OCI-LY3 (cell line): Measurements from ENCODE around the gene KLHL5.
A peak's percentile ranks its signal among the peaks of the same experiment; 100 is the strongest.
"Not testable (repeated sequence)": the region's sequence is repeated elsewhere in the genome, so short reads cannot be mapped to it uniquely, and the experiment has no call there.

ENCODE experiments used
- H2AFZ ChIP-seq: fragments of 200-600, 300-600 bp; shearing (Covaris generic); 2 replicates; pipeline ENCODE4 v1.6.0; 2014; ENCODE audit warnings: antibody characterized with exemption, low read depth, low read length
- H3K27ac ChIP-seq: fragments of 200-600, 300-600 bp; sonication (generic); 2 replicates; pipeline ENCODE4 v1.5.1; 2014; ENCODE audit warnings: mild to moderate bottlenecking, low read length, moderate library complexity, mixed read lengths
- H3K27me3 ChIP-seq: fragments of 200-600, 300-600 bp; sonication (generic); 2 replicates; pipeline ENCODE4 v1.6.1; 2014; ENCODE audit warnings: low read depth, low read length, mixed read lengths
- H3K36me3 ChIP-seq: fragments of 200-600, 300-600 bp; sonication (generic); replicated peaks from 2 replicates; pipeline ENCODE3; 2014; ENCODE audit warnings: low read depth, low read length, mixed read lengths
- H3K4me1 ChIP-seq: fragments of 300-600, 200-600 bp; sonication (generic); 2 replicates; pipeline ENCODE4 v1.6.1; 2014; ENCODE audit warnings: low read length, mixed read lengths
- H3K4me2 ChIP-seq: fragments of 200-600, 300-600 bp; sonication (generic); 2 replicates; pipeline ENCODE4 v1.6.1; 2014; ENCODE audit warnings: low read length, mixed read lengths
- H3K4me3 ChIP-seq: fragments of 300-600, 200-600 bp; sonication (generic); 2 replicates; pipeline ENCODE4 v1.5.1; 2014; ENCODE audit warnings: antibody characterized with exemption, mild to moderate bottlenecking, low read length, moderate library complexity
- H3K79me2 ChIP-seq: fragments of 300-600, 200-600 bp; shearing (Covaris generic); 2 replicates; pipeline ENCODE4 v1.6.1; 2014; ENCODE audit warnings: mild to moderate bottlenecking, low read length, mixed read lengths
- H3K9ac ChIP-seq: fragments of 300-600, 200-600 bp; shearing (Covaris generic); 2 replicates; pipeline ENCODE4 v1.6.0; 2014; ENCODE audit warnings: mild to moderate bottlenecking, low read length, moderate library complexity
- H3K9me3 ChIP-seq: fragments of 200-600, 300-600 bp; shearing (Covaris generic); 2 replicates; pipeline ENCODE4 v1.6.1; 2014; ENCODE audit warnings: low read length, mixed read lengths; ENCODE audit not compliant: insufficient read depth
- H4K20me1 ChIP-seq: fragments of 200-600, 300-600 bp; sonication (generic); 2 replicates; pipeline ENCODE4 v1.6.1; 2016; ENCODE audit warnings: low read length, mixed read lengths; ENCODE audit not compliant: insufficient read depth
- EZH2phosphoT487 ChIP-seq: fragments of 200-600 bp; shearing (Covaris generic); IDR thresholded peaks from 2 replicates; pipeline ENCODE4 v1.6.1; 2018; ENCODE audit warnings: antibody characterized with exemption, mixed run types, low read depth
- TF ChIP-seq, protein P1 (sequence below): fragments of 200-600, 300-600 bp; sonication (generic); IDR thresholded peaks from 2 replicates; pipeline ENCODE4 v1.5.1; 2014; ENCODE audit warnings: antibody characterized with exemption, low read length, low read depth

Gene KLHL5

GRCh38 chr4:39026096-39026495 lies 35.9 kb upstream of the KLHL5 start:
- H3K27ac ChIP-seq = no peak overlapping the region
- no peak overlapping the region for H3K4me2 ChIP-seq
- H4K20me1 ChIP-seq = no peaks in the 10 kb centered on the region
- peaks cover 89% of the 10 kb centered on the region for H3K79me2 ChIP-seq
- H2AFZ ChIP-seq = no peak overlapping the region
- peaks cover 53% of the 10 kb centered on the region for H3K36me3 ChIP-seq
- no peak for TF ChIP-seq EZH2phosphoT487
- TF ChIP-seq, protein P1, sequence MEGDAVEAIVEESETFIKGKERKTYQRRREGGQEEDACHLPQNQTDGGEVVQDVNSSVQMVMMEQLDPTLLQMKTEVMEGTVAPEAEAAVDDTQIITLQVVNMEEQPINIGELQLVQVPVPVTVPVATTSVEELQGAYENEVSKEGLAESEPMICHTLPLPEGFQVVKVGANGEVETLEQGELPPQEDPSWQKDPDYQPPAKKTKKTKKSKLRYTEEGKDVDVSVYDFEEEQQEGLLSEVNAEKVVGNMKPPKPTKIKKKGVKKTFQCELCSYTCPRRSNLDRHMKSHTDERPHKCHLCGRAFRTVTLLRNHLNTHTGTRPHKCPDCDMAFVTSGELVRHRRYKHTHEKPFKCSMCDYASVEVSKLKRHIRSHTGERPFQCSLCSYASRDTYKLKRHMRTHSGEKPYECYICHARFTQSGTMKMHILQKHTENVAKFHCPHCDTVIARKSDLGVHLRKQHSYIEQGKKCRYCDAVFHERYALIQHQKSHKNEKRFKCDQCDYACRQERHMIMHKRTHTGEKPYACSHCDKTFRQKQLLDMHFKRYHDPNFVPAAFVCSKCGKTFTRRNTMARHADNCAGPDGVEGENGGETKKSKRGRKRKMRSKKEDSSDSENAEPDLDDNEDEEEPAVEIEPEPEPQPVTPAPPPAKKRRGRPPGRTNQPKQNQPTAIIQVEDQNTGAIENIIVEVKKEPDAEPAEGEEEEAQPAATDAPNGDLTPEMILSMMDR = no peak
- H3K4me1 ChIP-seq = peaks cover 24% of the 10 kb centered on the region
- no peak overlapping the region for H3K4me3 ChIP-seq
- no peaks in the 10 kb centered on the region for H3K27me3 ChIP-seq
- no peak overlapping the region for H3K9ac ChIP-seq
- no peaks in the 10 kb centered on the region; the same call in 1 of the 2 replicates for H3K9me3 ChIP-seq

DNA sequence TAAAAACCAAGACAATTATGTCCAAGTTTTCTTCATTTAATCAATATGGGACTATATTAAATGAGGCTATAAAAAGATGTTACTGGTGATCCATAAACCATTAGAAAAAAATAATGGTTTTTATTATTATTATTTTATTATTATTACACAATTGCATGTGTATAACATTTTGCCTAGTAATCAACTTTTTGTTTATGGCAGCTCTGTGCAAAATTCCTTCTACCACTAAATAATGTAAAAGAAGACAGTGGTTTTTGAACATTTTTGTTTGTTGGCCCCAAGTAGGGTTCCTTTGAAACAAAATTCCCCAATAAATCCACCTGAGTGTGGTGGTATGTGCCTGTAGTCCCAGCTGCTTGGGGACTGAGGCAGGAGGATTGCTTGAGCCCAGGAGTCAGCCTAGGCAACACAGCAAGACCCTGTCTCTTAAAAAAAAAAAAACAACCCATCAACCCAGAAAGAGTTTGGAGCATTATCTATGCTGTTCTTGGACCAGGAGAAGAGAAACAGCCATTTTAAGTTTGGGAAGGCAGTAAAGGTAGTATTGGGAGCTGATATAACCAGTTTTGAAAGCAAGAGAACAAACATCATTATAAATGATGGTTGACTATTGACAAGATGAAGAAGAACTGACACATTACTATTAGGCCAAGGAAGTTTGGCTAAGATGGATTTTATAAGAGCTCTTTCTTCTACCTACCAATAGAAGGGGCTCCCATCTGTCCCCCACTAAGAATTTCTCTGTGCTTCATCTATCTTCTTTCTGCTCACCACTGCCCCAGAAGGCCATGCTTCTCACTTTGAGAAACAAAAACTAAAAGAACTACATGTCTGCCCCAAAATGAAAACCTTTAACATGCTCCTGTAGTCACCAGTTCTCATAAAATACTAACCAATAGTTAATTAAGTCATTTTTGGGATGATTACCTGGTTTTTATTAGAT lies 32.0 kb upstream of the KLHL5 start:
- H3K4me1 ChIP-seq = peaks cover 42% of the 10 kb centered on the region

DNA sequence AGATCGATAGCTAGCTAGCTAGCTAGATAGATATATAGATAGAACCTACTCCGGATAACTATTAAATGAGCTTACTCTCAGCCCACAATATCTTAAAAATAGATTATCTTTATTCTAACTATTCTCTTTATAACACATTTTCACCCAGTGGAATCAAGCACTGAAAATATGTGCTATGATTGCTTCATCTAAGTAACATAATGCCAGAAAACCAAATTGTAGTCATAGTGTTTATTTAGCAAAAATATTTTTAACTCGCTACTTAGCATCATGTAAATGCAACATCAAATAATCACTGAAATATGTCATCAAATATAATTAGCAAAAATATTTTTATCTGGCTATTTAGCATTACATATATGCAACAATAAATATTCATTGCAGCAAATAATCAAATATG lies 31.3 kb upstream of the KLHL5 start:
- Histone ChIP-seq H2AFZ (no peak overlapping the region), H3K4me3 (peak overlapping the region; percentile 83), H3K79me2 (peaks cover 62% of the 10 kb centered on the region), H3K36me3 (peaks cover 20% of the 10 kb centered on the region), H3K27me3 (no peaks in the 10 kb centered on the region), H3K9me3 (no peaks in the 10 kb centered on the region), H3K9ac (peak overlapping the region; percentile 96), H3K4me2 (peak overlapping the region; percentile 79), H4K20me1 (no peaks in the 10 kb centered on the region), H3K4me1 (peaks cover 42% of the 10 kb centered on the region), H3K27ac (peak overlapping the region; percentile 97)
- no peak for TF ChIP-seq EZH2phosphoT487
- TF ChIP-seq, protein P1 = no peak

More for the DNA sequence above, 32.0 kb upstream of the KLHL5 start:
- Histone ChIP-seq H3K9me3 (no peaks in the 10 kb centered on the region), H3K9ac (peak overlapping the region; percentile 96), H3K36me3 (peaks cover 25% of the 10 kb centered on the region), H3K4me2 (peak overlapping the region; percentile 79), H3K4me3 (peak overlapping the region; percentile 83), H4K20me1 (no peaks in the 10 kb centered on the region), H2AFZ (no peak overlapping the region), H3K79me2 (peaks cover 69% of the 10 kb centered on the region), H3K27me3 (no peaks in the 10 kb centered on the region), H3K27ac (peak overlapping the region; percentile 97)
- no peak for TF ChIP-seq EZH2phosphoT487
- TF ChIP-seq, protein P1 = peak; percentile 28

DNA sequence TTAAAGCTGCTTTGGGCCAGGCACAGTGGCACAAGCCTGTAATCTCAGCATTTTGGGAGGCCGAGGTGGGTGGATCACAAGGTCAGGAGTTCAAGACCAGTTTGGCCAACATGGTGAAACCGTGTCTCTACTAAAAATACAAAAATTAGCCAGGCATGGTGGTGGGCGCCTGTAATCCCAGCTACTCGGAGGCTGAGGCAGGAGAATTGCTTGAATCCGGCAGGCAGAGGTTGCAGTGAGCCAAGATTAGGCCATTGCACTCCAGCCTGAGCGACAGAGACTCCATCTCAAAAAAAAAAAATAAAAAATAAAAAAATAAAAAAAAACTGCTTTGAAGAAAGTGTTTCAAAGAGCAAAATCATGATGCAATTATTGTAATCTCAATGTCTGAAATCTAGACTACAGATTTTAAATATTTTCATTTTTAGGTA lies 30.4 kb upstream of the KLHL5 start:
- Histone ChIP-seq H3K36me3 (peaks cover 14% of the 10 kb centered on the region), H3K9ac (peak overlapping the region; percentile 96), H3K79me2 (peaks cover 54% of the 10 kb centered on the region), H3K4me1 (peaks cover 42% of the 10 kb centered on the region), H3K27ac (peak overlapping the region; percentile 97), H3K4me2 (peak overlapping the region; percentile 79), H3K4me3 (peak overlapping the region; percentile 83)
- H2AFZ ChIP-seq, H3K9me3 ChIP-seq, H3K27me3 ChIP-seq, H4K20me1 ChIP-seq: not testable (repeated sequence)
